Measurements from ENCODE around the gene JAM3.
A peak's percentile ranks its signal among the peaks of the same experiment; 100 is the strongest.

The JAM3 gene

GRCh38 chr11:134047586-134047999 is 21.3 kb upstream of the JAM3 start:
- peak; percentile 86 for DNase-seq (ENCODE audit: low read depth)
- TF ChIP-seq CTCF (IDR thresholded peaks at IDR 0.05; ENCODE audit: control insufficient read depth, insufficient read depth, low read depth, low read length, missing control alignments) = no peak
- peak overlapping the region; percentile 18; the same call in 1 of the 2 replicates for H3K4me3 ChIP-seq (ENCODE audit: control insufficient read depth, low read depth, low read length)

- no peak overlapping the region for H3K4me3 ChIP-seq (ENCODE audit: control insufficient read depth, low read depth, low read length)
- no peak for TF ChIP-seq CTCF (IDR thresholded peaks at IDR 0.05; ENCODE audit: control insufficient read depth, insufficient read depth, low read depth, low read length, missing control alignments)
- DNase-seq (ENCODE audit: low read depth) = no peak
Observed at GRCh38 chr11:134048028-134048427, 20.8 kb upstream of the JAM3 start.

GRCh38 chr11:134049303-134049702 is 19.6 kb upstream of the JAM3 start:
- no peak overlapping the region for H3K4me3 ChIP-seq (ENCODE audit: control insufficient read depth, low read depth, low read length)
- no peak for TF ChIP-seq CTCF (IDR thresholded peaks at IDR 0.05; ENCODE audit: control insufficient read depth, insufficient read depth, low read depth, low read length, missing control alignments)
- DNase-seq (ENCODE audit: low read depth) = no peak

- peak; percentile 80 for TF ChIP-seq CTCF (IDR thresholded peaks at IDR 0.05; ENCODE audit: control insufficient read depth, insufficient read depth, low read depth, low read length, missing control alignments)
- DNase-seq (ENCODE audit: low read depth) = no peak
- peak overlapping the region; percentile 29 for H3K4me3 ChIP-seq (ENCODE audit: control insufficient read depth, low read depth, low read length)
Observed at GRCh38 chr11:134050541-134051383, 18.1 kb upstream of the JAM3 start.

GRCh38 chr11:134052395-134052987 is 16.4 kb upstream of the JAM3 start:
- no peak for TF ChIP-seq CTCF (IDR thresholded peaks at IDR 0.05; ENCODE audit: control insufficient read depth, insufficient read depth, low read depth, low read length, missing control alignments)
- no peak for DNase-seq (ENCODE audit: low read depth)

GRCh38 chr11:134052988-134053945 is 15.6 kb upstream of the JAM3 start:
- H3K4me3 ChIP-seq (ENCODE audit: control insufficient read depth, low read depth, low read length) = no peak overlapping the region
- no peak for DNase-seq (ENCODE audit: low read depth)
- TF ChIP-seq CTCF (IDR thresholded peaks at IDR 0.05; ENCODE audit: control insufficient read depth, insufficient read depth, low read depth, low read length, missing control alignments) = no peak

More at GRCh38 chr11:134052395-134052987, 16.4 kb upstream of the JAM3 start:
- H3K4me3 ChIP-seq (ENCODE audit: control insufficient read depth, low read depth, low read length) = no peak overlapping the region
